ENCODE data around the gene PEF1.
A peak's percentile ranks its signal among the peaks of the same experiment; 100 is the strongest.
"Not testable (repeated sequence)": the region's sequence is repeated elsewhere in the genome, so short reads cannot be mapped to it uniquely, and the experiment has no call there.

PEF1 gene

GRCh38 chr1:31602081-31602480, 42.6 kb downstream of the PEF1 start:
- no peak for DNase-seq

DNA sequence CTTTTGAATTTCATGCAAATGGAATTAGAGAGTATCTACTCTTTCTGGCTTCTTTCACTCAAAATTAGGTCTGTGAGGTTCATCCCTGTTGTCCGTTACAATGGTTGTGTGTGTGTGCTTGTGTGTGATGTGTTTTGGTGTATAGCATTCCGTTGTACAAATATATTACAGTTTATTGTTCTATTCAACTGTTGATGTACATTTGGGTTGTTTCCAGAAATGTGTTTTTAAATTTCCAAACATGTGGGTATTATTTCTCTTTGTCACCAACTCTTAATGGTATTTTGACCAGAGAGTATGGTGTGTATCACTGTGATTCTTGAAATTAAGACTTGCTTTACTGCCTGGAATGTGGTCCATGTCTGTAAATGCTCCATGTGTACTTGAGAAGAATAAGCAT, 44.0 kb downstream of the PEF1 start:
- no peak for DNase-seq

GRCh38 chr1:31598980-31599379, 45.7 kb downstream of the PEF1 start:
- no peak for DNase-seq

DNA sequence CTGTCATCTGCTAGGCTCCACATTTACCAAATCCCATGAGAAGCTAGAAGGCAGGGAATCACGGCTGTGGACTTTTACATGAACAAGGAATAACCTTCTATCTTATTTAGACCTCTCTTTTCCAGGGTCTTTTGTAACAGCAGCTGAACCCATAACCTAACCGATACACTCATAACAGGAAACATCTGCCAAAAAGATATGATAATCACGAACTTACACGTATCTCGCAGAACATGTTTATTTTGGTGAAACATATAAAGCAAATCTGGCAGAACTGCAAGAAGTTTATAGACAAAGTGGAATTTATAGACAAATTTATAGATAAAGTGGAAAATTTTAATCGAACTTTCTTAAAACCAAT, 48.0 kb downstream of the PEF1 start:
- no peak for DNase-seq

- no peak for DNase-seq
These were observed 48.6 kb downstream of the PEF1 start for GRCh38 chr1:31595836-31596736.

- peak; percentile 74 for DNase-seq
These were observed 50.7 kb downstream of the PEF1 start for GRCh38 chr1:31593770-31594632.

DNA sequence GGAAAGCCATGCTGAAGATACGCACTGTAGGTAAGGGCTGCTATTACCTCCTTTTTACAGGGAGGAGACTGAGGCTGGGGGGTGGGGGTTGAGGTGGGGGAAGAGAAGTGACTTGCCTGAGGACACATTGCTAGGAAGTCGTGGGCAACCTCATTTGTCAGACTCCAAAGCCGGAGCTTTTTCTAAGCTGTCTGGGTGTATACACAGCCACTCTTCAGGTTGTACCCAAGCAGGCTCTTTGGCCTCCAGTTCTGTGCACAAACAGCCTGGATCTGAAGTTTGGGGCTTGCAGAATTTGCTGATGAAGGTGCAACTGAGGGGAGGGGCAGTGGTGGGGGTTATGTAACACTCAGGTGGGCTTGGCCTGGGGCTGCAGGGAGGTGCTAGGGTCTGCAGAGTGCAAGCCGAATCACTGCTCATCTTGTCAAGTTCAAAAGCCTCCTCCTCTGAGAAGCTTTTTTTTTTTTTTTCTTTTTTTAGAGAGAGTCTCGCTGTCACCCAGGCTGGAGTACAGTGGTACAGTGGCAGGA, 51.5 kb downstream of the PEF1 start:
- DNase-seq: no peak

- DNase-seq: no peak
These were observed 52.5 kb downstream of the PEF1 start for GRCh38 chr1:31592132-31592531.

DNA sequence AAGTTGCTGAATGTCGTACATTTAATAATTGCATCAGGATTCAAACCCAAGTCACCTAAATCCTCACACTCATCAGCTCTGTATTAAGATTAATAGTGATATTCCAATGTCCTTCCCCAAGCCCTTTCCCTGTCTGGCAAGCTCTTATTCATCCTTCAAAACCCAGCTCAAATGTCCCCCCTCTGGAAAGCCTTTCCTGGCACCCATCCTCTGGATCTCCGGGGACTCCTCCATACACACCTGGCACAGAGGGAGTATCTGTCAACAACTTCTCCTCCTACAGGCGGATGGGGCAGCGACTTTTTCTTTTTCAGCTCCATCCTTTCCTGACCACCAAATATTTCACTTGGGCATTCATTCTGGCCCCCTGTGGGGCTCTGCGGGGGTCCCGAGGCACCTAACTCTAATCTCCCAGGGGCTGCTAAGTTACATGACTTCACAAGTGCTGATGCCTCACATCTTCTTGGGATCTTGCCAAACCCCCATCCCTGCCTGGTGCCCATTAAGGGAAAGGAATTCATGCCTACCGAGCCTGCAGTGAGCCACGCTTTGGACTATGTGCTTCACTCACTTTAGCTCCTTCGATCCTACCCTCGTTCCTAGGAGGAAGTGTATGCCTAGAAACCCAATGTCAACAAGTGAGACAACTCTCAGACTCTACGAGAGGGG, 53.1 kb downstream of the PEF1 start:
- no peak for DNase-seq

GRCh38 chr1:31588751-31589515, 55.7 kb downstream of the PEF1 start:
- no peak for DNase-seq

DNA sequence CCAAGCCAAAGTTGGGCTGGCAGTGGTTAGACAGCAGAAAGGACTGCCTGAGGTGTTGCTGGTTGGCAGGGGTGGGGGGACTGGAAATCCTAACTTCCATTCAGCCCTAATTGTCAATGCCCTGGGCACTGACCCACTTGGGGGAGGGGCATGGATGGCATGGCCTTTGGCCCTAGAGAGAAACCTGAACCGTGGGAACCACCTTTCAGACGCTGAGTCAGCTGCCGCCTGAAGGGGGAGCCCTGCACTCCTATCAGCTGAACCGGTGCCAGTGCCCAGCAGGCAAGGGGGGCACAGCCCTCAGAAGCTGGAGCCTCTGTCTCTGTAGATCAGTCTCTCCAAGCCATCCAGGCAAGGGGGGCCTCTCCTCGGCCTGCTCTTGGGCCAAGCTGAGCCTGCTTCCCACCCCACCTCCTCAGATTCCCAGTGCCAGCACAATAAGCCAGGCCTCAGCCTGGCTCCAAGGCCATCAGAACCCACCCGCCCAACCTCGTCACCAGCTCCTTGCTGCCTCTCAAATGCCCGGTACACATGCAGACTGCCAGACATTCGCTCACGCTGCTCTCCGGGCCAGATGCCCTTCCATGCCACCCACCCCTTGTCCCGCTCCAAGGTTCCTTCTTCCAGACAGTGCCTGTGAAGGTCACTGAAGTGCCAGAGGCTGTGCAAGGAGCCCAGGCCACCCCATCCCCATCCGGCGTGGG, 56.8 kb downstream of the PEF1 start:
- DNase-seq: no peak

- DNase-seq: not testable (repeated sequence)
These were observed 57.4 kb downstream of the PEF1 start for GRCh38 chr1:31587328-31587699.

DNA sequence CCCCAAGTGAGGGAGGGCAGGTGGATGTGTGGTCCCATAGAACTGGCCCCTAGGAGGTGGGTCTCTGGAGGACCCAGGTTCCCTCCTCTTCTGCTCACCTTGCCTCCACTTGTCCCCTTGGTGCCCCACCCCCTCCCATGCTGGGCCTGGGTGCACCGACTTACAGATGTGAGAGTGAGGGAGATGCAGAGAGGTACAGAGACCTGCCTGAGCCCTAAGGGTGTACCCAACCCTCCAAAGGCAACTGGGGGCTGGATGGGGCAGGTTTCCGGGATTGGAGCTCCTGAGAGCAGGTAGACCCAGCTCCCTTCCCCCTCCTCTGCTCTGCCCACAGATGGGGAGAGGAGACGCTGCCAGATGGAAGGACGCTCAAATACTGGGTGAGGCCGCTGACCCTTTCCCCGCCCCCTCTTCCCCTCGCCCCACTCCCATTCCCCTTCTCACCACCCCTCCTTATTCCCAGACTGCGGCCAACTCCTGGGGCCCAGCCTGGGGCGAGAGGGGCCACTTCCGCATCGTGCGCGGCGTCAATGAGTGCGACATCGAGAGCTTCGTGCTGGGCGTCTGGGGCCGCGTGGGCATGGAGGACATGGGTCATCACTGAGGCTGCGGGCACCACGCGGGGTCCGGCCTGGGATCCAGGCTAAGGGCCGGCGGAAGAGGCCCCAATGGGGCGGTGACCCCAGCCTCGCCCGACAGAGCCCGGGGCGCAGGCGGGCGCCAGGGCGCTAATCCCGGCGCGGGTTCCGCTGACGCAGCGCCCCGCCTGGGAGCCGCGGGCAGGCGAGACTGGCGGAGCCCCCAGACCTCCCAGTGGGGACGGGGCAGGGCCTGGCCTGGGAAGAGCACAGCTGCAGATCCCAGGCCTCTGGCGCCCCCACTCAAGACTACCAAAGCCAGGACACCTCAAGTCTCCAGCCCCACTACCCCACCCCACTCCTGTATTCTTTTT, 58.0 kb downstream of the PEF1 start:
- no peak for DNase-seq

GRCh38 chr1:31585736-31586365, 58.8 kb downstream of the PEF1 start:
- no peak for DNase-seq

- no peak for DNase-seq
These were observed 59.6 kb downstream of the PEF1 start for GRCh38 chr1:31584869-31585735.

- peak; percentile 77 for DNase-seq
These were observed 60.4 kb downstream of the PEF1 start for GRCh38 chr1:31583995-31584868.

GRCh38 chr1:31583082-31583994, 61.3 kb downstream of the PEF1 start:
- DNase-seq: no peak
